Testis (tissue), 3 donors: ENCODE data around the gene AGAP1. TPM values are rescaled to one million over a fixed set of nuclear protein-coding genes. Genes with fewer than 3 reads are reported as not detected.
A peak's percentile ranks its signal among the peaks of the same experiment; 100 is the strongest.
"Not testable (repeated sequence)": the region's sequence is repeated elsewhere in the genome, so short reads cannot be mapped to it uniquely, and the experiment has no call there.

Experiments used
- DNase-seq: peaks from one replicate; pipeline ENCODE4 v3.0.0-alpha.2; 2019
- H3K27ac ChIP-seq, 2 donors: fragments of 200-600 bp; sonication (generic); one replicate each; pipeline ENCODE4 v1.5.1; 2019
- H3K27me3 ChIP-seq: fragments of 200-600 bp; sonication (generic); one replicate; pipeline ENCODE4 v1.5.1; 2019
- H3K36me3 ChIP-seq: fragments of 200-600 bp; sonication (generic); one replicate; pipeline ENCODE4 v1.5.1; 2017; ENCODE audit warnings: low read depth; ENCODE audit errors: missing control alignments
- H3K4me1 ChIP-seq: fragments of 200-600 bp; sonication (generic); one replicate; pipeline ENCODE4 v1.5.1; 2019
- H3K4me3 ChIP-seq, 2 donors: fragments of 200-600 bp; sonication (generic); one replicate each; pipeline ENCODE4 v1.5.1; 2017 to 2019
- H3K9me3 ChIP-seq: fragments of 200-600 bp; sonication (generic); one replicate; pipeline ENCODE4 v1.5.1; 2017
- CTCF ChIP-seq, 3 experiments: fragments of 450-650 bp in 2 of 3; fragments of 200-600 bp in 1 of 3; sonication (generic) in 1 of 3; IDR thresholded peaks; one replicate each; pipeline ENCODE4 v1.5.1; 2016 to 2019; ENCODE audit warnings: antibody characterized with exemption in 3 of 3, mild to moderate bottlenecking in 2 of 3, moderate library complexity in 1 of 3
- POLR2A ChIP-seq: fragments of 450-650 bp; IDR thresholded peaks from one replicate; pipeline ENCODE4 v1.6.1; 2017; ENCODE audit warnings: antibody characterized with exemption, mild to moderate bottlenecking, moderate library complexity
- WGBS, 2 donors: methylation state at CpG; one replicate each; pipeline ENCODE4 v1.1.5; 2018; 5-methylcytosine and 5-hydroxymethylcytosine counted together
- intact Hi-C: fragments of 100-400 bp; cut with DNase I; formaldehyde crosslinking; loops from one replicate; pipeline ENCODE4 v1.15.1; 2023; ENCODE audit warnings: low total_unique reads
- polyA plus RNA-seq: library from polyadenylated mRNA; stranded (reverse); fragments of 350-450 nt; fragmentation: Illumina TruSeq; extraction: RNeasy Lipid Tissue Mini Kit (QIAGEN cat#74804); gene quantifications from one replicate; pipeline ENCODE4 v1.2.3, GENCODE V29; 2014; ENCODE audit warnings: low read depth, low replicate concordance; ENCODE audit not compliant: insufficient read depth
- total RNA-seq, 2 donors: library from RNA; depleted of rRNA; stranded (reverse); fragments of >200 nt; gene quantifications; one replicate each; pipeline ENCODE4 v1.2.3, GENCODE V29; 2016

The AGAP1 gene
- total and polyA plus RNA-seq, 3 donors from 2014 or later, result 21.4 to 45.5 (median 40.7) TPM

- no peaks in the 10 kb centered on the region for H3K4me1 ChIP-seq
- no peak overlapping the region for H3K4me3 ChIP-seq
- no peaks in the 10 kb centered on the region for H3K9me3 ChIP-seq
- H3K36me3 ChIP-seq, result no peaks in the 10 kb centered on the region
- WGBS, 2 donors, result 82 to 83% methylated on average over 11 of the region's 11 CpGs
- no peak for TF ChIP-seq CTCF (IDR thresholded peaks at IDR 0.05)
- no peak for TF ChIP-seq POLR2A
- intact Hi-C loops, result no loop called here
- no peak for DNase-seq
- no peaks in the 10 kb centered on the region for H3K27me3 ChIP-seq
- no peak overlapping the region for H3K27ac ChIP-seq
Measured at GRCh38 chr2:235945608-235946140, 451.8 kb downstream of the AGAP1 start.

DNA sequence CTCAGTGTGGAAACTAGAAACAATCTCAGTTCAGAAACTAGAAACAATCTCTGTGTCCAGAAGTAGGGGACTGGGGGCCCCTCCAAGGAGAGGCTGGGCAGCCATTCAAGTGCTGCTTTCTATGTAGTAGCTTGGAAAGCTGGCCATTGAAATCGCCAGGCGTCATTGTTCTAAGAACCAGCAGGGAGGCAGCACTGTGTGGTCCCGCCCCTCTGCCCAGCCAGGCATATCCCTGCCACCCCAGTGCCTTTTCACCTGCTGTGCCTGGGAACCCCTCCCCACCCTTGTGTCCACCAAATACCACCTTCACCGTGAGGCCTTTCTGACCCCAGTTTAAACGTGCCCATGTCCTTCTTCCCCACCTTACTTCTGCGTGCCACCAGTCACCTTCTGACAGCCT, 452.7 kb downstream of the AGAP1 start:
- no peak overlapping the region for H3K27ac ChIP-seq
- no peaks in the 10 kb centered on the region for H3K9me3 ChIP-seq
- no peak overlapping the region for H3K4me3 ChIP-seq
- intact Hi-C loops, result no loop called here
- no peaks in the 10 kb centered on the region for H3K27me3 ChIP-seq
- TF ChIP-seq POLR2A (no peak), CTCF (IDR thresholded peaks at IDR 0.05) (no peak)
- DNase-seq, result no peak
- WGBS, 2 donors, result 90 to 94% methylated on average over 6 of the region's 6 CpGs
- H3K4me1 ChIP-seq, result no peaks in the 10 kb centered on the region
- H3K36me3 ChIP-seq, result no peaks in the 10 kb centered on the region

- intact Hi-C loops, DNase-seq, H3K27ac ChIP-seq, H3K4me3 ChIP-seq, H3K4me1 ChIP-seq, H3K36me3 ChIP-seq, H3K9me3 ChIP-seq, H3K27me3 ChIP-seq: not testable (repeated sequence)
- 77 to 81% methylated on average over 6 of the region's 6 CpGs for WGBS, 2 donors
Measured at GRCh38 chr2:235947055-235947454, 453.2 kb downstream of the AGAP1 start.

- WGBS, 2 donors, result 58 to 65% methylated on average over 17 of the region's 17 CpGs
- Histone ChIP-seq H3K4me1 (no peaks in the 10 kb centered on the region), H3K27me3 (no peaks in the 10 kb centered on the region), H3K27ac (no peak overlapping the region), H3K36me3 (no peaks in the 10 kb centered on the region), H3K9me3 (no peaks in the 10 kb centered on the region), H3K4me3 (no peak overlapping the region)
- no peak for TF ChIP-seq POLR2A
- no peak for TF ChIP-seq CTCF (IDR thresholded peaks at IDR 0.05)
- intact Hi-C loops, result no loop called here
- DNase-seq, result peak; percentile 22
Measured at GRCh38 chr2:235949567-235950472, 456.0 kb downstream of the AGAP1 start.

- 46 to 57% methylated on average over 3 of the region's 3 CpGs for WGBS, 2 donors
Measured at GRCh38 chr2:235950473-235950809, 456.6 kb downstream of the AGAP1 start.

More at GRCh38 chr2:235950473-235950809, 456.6 kb downstream of the AGAP1 start:
- intact Hi-C loops, result no loop called here
- Histone ChIP-seq H3K4me1 (no peaks in the 10 kb centered on the region), H3K4me3 (no peak overlapping the region), H3K27me3 (no peaks in the 10 kb centered on the region), H3K27ac (no peak overlapping the region), H3K9me3 (no peaks in the 10 kb centered on the region), H3K36me3 (no peaks in the 10 kb centered on the region)
- no peak for TF ChIP-seq CTCF (IDR thresholded peaks at IDR 0.05)
- TF ChIP-seq POLR2A, result no peak
- no peak for DNase-seq
